ENCODE measurements around the gene SYF2. TPM values are rescaled to one million over a fixed set of nuclear protein-coding genes. Genes with fewer than 3 reads are reported as not detected.

Gene SYF2
- total and polyA plus RNA-seq, 2 experiments from 2014 or later, result 24.6 to 82.6 TPM

DNA sequence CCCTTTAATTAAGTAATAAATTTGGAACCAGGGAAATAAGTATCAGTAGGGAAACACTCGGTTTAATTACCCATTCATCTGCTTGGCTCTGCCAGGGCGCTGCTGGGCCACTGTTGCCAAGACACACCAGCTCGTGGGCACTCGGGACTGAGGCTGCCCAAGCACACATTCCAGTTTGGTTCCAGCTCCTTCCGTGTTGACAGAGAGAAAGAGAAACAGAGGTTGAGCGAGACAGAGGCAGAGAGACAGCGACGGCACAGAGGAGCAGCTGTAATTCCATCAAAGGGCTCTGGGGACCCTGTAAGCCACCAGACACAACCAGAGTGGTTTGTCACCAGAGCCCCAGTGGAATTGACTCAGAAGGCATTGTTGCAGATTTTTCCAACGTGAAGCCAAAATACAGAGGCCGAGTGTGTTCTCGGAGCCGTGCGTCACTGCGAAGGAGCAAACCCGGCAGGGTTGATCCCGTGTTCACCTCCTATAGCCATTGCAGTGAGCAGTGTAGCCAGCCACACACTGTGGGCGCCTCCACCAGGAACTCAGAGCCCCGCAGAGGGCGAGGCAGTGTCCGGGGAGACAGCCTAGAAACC lies 33.5 kb downstream of the SYF2 start:
- no peaks in the 10 kb centered on the region for H4K20me1 ChIP-seq (replicated peaks; ENCODE audit: insufficient read depth)
- H3K27me3 Mint-ChIP-seq (ENCODE audit: insufficient read depth, low read depth, poor library complexity), result peaks cover 6% of the 10 kb centered on the region
- no peaks in the 10 kb centered on the region for H3F3A ChIP-seq (replicated peaks; ENCODE audit: low read depth)
- DNase-seq (ENCODE audit: low spot score), result peak; percentile 44
- no peaks in the 10 kb centered on the region for H3K4me1 ChIP-seq (ENCODE audit: insufficient read depth)
- no peak overlapping the region; the same call in 1 of the 2 replicates for H3K27ac Mint-ChIP-seq
- TF ChIP-seq ZNF114 (CRISPR knock-in tag; IDR thresholded peaks at IDR 0.05) (no peak), EZH2phosphoT487 (IDR thresholded peaks at IDR 0.05; ENCODE audit: unreplicated experiment) (no peak), EZH2 (IDR thresholded peaks at IDR 0.05; ENCODE audit: low read depth, unreplicated experiment) (no peak), STAT1 (IDR thresholded peaks at IDR 0.05; ENCODE audit: unreplicated experiment) (no peak), ZNF331 (CRISPR knock-in tag; IDR thresholded peaks at IDR 0.05; ENCODE audit: low read depth) (no peak), NANOG (IDR thresholded peaks at IDR 0.05; ENCODE audit: borderline replicate concordance) (no peak), JUNB (IDR thresholded peaks at IDR 0.05; ENCODE audit: unreplicated experiment) (no peak), CREB1 (CRISPR knock-in tag; IDR thresholded peaks at IDR 0.05; ENCODE audit: low read depth) (no peak), POLR2AphosphoS5 (IDR thresholded peaks at IDR 0.05; ENCODE audit: low read depth) (no peak)
- TF ChIP-seq, protein P1, sequence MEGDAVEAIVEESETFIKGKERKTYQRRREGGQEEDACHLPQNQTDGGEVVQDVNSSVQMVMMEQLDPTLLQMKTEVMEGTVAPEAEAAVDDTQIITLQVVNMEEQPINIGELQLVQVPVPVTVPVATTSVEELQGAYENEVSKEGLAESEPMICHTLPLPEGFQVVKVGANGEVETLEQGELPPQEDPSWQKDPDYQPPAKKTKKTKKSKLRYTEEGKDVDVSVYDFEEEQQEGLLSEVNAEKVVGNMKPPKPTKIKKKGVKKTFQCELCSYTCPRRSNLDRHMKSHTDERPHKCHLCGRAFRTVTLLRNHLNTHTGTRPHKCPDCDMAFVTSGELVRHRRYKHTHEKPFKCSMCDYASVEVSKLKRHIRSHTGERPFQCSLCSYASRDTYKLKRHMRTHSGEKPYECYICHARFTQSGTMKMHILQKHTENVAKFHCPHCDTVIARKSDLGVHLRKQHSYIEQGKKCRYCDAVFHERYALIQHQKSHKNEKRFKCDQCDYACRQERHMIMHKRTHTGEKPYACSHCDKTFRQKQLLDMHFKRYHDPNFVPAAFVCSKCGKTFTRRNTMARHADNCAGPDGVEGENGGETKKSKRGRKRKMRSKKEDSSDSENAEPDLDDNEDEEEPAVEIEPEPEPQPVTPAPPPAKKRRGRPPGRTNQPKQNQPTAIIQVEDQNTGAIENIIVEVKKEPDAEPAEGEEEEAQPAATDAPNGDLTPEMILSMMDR (conservative IDR thresholded peaks at IDR 0.05; ENCODE audit: low read depth in 2 of 2), result no peak; a peak in 1 of 4 replicates
- TF ChIP-seq, protein P2, sequence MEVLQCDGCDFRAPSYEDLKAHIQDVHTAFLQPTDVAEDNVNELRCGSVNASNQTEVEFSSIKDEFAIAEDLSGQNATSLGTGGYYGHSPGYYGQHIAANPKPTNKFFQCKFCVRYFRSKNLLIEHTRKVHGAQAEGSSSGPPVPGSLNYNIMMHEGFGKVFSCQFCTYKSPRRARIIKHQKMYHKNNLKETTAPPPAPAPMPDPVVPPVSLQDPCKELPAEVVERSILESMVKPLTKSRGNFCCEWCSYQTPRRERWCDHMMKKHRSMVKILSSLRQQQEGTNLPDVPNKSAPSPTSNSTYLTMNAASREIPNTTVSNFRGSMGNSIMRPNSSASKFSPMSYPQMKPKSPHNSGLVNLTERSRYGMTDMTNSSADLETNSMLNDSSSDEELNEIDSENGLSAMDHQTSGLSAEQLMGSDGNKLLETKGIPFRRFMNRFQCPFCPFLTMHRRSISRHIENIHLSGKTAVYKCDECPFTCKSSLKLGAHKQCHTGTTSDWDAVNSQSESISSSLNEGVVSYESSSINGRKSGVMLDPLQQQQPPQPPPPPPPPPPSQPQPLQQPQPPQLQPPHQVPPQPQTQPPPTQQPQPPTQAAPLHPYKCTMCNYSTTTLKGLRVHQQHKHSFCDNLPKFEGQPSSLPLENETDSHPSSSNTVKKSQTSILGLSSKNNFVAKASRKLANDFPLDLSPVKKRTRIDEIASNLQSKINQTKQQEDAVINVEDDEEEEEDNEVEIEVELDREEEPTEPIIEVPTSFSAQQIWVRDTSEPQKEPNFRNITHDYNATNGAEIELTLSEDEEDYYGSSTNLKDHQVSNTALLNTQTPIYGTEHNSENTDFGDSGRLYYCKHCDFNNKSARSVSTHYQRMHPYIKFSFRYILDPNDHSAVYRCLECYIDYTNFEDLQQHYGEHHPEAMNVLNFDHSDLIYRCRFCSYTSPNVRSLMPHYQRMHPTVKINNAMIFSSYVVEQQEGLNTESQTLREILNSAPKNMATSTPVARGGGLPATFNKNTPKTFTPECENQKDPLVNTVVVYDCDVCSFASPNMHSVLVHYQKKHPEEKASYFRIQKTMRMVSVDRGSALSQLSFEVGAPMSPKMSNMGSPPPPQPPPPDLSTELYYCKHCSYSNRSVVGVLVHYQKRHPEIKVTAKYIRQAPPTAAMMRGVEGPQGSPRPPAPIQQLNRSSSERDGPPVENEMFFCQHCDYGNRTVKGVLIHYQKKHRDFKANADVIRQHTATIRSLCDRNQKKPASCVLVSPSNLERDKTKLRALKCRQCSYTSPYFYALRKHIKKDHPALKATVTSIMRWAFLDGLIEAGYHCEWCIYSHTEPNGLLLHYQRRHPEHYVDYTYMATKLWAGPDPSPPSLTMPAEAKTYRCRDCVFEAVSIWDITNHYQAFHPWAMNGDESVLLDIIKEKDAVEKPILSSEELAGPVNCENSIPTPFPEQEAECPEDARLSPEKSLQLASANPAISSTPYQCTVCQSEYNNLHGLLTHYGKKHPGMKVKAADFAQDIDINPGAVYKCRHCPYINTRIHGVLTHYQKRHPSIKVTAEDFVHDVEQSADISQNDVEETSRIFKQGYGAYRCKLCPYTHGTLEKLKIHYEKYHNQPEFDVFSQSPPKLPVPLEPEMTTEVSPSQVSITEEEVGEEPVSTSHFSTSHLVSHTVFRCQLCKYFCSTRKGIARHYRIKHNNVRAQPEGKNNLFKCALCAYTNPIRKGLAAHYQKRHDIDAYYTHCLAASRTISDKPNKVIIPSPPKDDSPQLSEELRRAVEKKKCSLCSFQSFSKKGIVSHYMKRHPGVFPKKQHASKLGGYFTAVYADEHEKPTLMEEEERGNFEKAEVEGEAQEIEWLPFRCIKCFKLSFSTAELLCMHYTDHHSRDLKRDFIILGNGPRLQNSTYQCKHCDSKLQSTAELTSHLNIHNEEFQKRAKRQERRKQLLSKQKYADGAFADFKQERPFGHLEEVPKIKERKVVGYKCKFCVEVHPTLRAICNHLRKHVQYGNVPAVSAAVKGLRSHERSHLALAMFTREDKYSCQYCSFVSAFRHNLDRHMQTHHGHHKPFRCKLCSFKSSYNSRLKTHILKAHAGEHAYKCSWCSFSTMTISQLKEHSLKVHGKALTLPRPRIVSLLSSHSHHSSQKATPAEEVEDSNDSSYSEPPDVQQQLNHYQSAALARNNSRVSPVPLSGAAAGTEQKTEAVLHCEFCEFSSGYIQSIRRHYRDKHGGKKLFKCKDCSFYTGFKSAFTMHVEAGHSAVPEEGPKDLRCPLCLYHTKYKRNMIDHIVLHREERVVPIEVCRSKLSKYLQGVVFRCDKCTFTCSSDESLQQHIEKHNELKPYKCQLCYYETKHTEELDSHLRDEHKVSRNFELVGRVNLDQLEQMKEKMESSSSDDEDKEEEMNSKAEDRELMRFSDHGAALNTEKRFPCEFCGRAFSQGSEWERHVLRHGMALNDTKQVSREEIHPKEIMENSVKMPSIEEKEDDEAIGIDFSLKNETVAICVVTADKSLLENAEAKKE (CRISPR knock-in tag; IDR thresholded peaks at IDR 0.05), result no peak
- TF ChIP-seq, protein P3, sequence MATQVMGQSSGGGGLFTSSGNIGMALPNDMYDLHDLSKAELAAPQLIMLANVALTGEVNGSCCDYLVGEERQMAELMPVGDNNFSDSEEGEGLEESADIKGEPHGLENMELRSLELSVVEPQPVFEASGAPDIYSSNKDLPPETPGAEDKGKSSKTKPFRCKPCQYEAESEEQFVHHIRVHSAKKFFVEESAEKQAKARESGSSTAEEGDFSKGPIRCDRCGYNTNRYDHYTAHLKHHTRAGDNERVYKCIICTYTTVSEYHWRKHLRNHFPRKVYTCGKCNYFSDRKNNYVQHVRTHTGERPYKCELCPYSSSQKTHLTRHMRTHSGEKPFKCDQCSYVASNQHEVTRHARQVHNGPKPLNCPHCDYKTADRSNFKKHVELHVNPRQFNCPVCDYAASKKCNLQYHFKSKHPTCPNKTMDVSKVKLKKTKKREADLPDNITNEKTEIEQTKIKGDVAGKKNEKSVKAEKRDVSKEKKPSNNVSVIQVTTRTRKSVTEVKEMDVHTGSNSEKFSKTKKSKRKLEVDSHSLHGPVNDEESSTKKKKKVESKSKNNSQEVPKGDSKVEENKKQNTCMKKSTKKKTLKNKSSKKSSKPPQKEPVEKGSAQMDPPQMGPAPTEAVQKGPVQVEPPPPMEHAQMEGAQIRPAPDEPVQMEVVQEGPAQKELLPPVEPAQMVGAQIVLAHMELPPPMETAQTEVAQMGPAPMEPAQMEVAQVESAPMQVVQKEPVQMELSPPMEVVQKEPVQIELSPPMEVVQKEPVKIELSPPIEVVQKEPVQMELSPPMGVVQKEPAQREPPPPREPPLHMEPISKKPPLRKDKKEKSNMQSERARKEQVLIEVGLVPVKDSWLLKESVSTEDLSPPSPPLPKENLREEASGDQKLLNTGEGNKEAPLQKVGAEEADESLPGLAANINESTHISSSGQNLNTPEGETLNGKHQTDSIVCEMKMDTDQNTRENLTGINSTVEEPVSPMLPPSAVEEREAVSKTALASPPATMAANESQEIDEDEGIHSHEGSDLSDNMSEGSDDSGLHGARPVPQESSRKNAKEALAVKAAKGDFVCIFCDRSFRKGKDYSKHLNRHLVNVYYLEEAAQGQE (IDR thresholded peaks at IDR 0.05; ENCODE audit: unreplicated experiment), result no peak
- TF ChIP-seq, protein P4, sequence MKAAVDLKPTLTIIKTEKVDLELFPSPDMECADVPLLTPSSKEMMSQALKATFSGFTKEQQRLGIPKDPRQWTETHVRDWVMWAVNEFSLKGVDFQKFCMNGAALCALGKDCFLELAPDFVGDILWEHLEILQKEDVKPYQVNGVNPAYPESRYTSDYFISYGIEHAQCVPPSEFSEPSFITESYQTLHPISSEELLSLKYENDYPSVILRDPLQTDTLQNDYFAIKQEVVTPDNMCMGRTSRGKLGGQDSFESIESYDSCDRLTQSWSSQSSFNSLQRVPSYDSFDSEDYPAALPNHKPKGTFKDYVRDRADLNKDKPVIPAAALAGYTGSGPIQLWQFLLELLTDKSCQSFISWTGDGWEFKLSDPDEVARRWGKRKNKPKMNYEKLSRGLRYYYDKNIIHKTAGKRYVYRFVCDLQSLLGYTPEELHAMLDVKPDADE (IDR thresholded peaks at IDR 0.05), result no peak
- no peak overlapping the region for H3K4me3 ChIP-seq
- H3K27ac ChIP-seq (ENCODE audit: low read depth), result no peak overlapping the region
- H3K4me3 Mint-ChIP-seq, result no peak overlapping the region; the same call in 2 of the 3 replicates
- H3K4me1 Mint-ChIP-seq, result peaks cover 14% of the 10 kb centered on the region
- peak; percentile 54 for ATAC-seq
- H3K9me3 Mint-ChIP-seq, result no peaks in the 10 kb centered on the region
- H3K4me2 ChIP-seq, result no peak overlapping the region
- H3K27me3 ChIP-seq (ENCODE audit: insufficient read depth), result no peaks in the 10 kb centered on the region
- no peaks in the 10 kb centered on the region for H3K79me2 ChIP-seq (replicated peaks; ENCODE audit: insufficient read depth)
- H2AFZ ChIP-seq, result peak overlapping the region; percentile 81; the same call in 1 of the 2 replicates
- no peaks in the 10 kb centered on the region for H3K36me3 ChIP-seq (ENCODE audit: insufficient read depth)
- H3K9me2 ChIP-seq (ENCODE audit: insufficient read depth), result peaks cover 3% of the 10 kb centered on the region; the same call in 1 of the 2 replicates
- no peaks in the 10 kb centered on the region; the same call in 2 of the 3 replicates for H3K36me3 Mint-ChIP-seq (ENCODE audit: low read depth)
